AG04450 (cell line): ENCODE results near the gene SPEN. TPM values are rescaled to one million over a fixed set of nuclear protein-coding genes. Genes with fewer than 3 reads are reported as not detected.

Source experiments
- CTCF ChIA-PET: fragments of 300-600, 350-600 bp; formaldehyde crosslinking; extraction: SDS; loops from one replicate; lab custom pipeline; 2022; ENCODE audit warnings: antibody characterized with exemption, inconsistent platforms; lab: Charles Lee
- POLR2A ChIA-PET: fragments of 350-600 bp; formaldehyde crosslinking; extraction: SDS; loops from one replicate; lab custom pipeline; 2021; ENCODE audit warnings: antibody characterized with exemption, inconsistent platforms; lab: Yijun Ruan, JAX
- DNase-seq: peaks from one replicate; pipeline ENCODE4 v3.0.0-alpha.2; 2011; ENCODE audit warnings: low read depth, low spot score
- H3K27ac ChIP-seq: one replicate; pipeline ENCODE4 v1.5.1; 2012; ENCODE audit warnings: low read depth, low read length, control low read depth
- H3K27me3 ChIP-seq: one replicate; pipeline ENCODE4 v1.6.0; 2012; ENCODE audit warnings: low read length; ENCODE audit not compliant: control insufficient read depth, insufficient read depth
- H3K4me3 ChIP-seq: 2 replicates; pipeline ENCODE4 v1.5.1; 2011; ENCODE audit warnings: mild to moderate bottlenecking, low read depth, low read length, control low read depth
- H3K9me3 ChIP-seq: 2 replicates; pipeline ENCODE4 v1.5.1; 2012; ENCODE audit warnings: low read length; ENCODE audit not compliant: control insufficient read depth, insufficient read depth
- CTCF ChIP-seq: IDR thresholded peaks from 2 replicates; pipeline ENCODE4 v1.5.1; 2011; ENCODE audit warnings: low read depth, low read length, control low read depth, inconsistent platforms
- polyA plus RNA-seq: library from polyadenylated mRNA; depleted of rRNA; stranded (reverse); fragments of >200 nt; gene quantifications from 2 replicates; pipeline ENCODE4 v1.2.3, GENCODE V29; 2011

The SPEN gene
- polyA plus RNA-seq, 1 experiment, result 5.2 TPM

- TF ChIP-seq CTCF, result no peak
- H3K4me3 ChIP-seq, result no peak overlapping the region
- H3K9me3 ChIP-seq, result no peaks in the 10 kb centered on the region
- H3K27me3 ChIP-seq, result no peaks in the 10 kb centered on the region
- CTCF ChIA-PET, result interaction anchor here (0.6 to 1.0 kb wide), 4 partner anchors 18 to 79 kb away, joined by 3 read pairs; no protein-coding TSS in a partner anchor
- no peak for DNase-seq
- H3K27ac ChIP-seq, result no peak overlapping the region
- POLR2A ChIA-PET, result interaction anchor here (0.6 to 0.7 kb wide), 2 partner anchors 10 to 18 kb away, joined by 4 to 5 read pairs; no protein-coding TSS in a partner anchor
These were observed 11.3 kb downstream of the SPEN start for GRCh38 chr1:15858672-15859372.

GRCh38 chr1:15863156-15863901 lies 15.8 kb downstream of the SPEN start:
- ChIA-PET POLR2A (no interaction called here), CTCF (no interaction called here)

GRCh38 chr1:15866721-15867201 lies 19.3 kb downstream of the SPEN start:
- no peak for DNase-seq
- ChIA-PET POLR2A (interaction anchor here (0.7 kb wide), 1 partner anchor 67 kb away, joined by 4 read pairs; no protein-coding TSS in a partner anchor), CTCF (interaction anchor here (1.0 kb wide), 1 partner anchor 66 kb away, joined by 3 read pairs; no protein-coding TSS in a partner anchor)
- TF ChIP-seq CTCF, result no peak
- Histone ChIP-seq H3K4me3 (no peak overlapping the region), H3K27me3 (no peaks in the 10 kb centered on the region), H3K9me3 (no peaks in the 10 kb centered on the region), H3K27ac (no peak overlapping the region)

More at GRCh38 chr1:15863156-15863901, 15.8 kb downstream of the SPEN start:
- H3K4me3 ChIP-seq, result no peak overlapping the region
- H3K27ac ChIP-seq, result no peak overlapping the region
- H3K27me3 ChIP-seq, result no peaks in the 10 kb centered on the region
- DNase-seq, result no peak
- TF ChIP-seq CTCF, result no peak
- H3K9me3 ChIP-seq, result no peaks in the 10 kb centered on the region

GRCh38 chr1:15867288-15867687 lies 19.8 kb downstream of the SPEN start:
- ChIA-PET CTCF (interaction anchor here (0.6 to 1.0 kb wide), 3 partner anchors 30 to 75 kb away, joined by 3 read pairs; no protein-coding TSS in a partner anchor), POLR2A (interaction anchor here (0.7 kb wide), 1 partner anchor 66 kb away, joined by 4 read pairs; no protein-coding TSS in a partner anchor)
- Histone ChIP-seq H3K9me3 (no peaks in the 10 kb centered on the region), H3K4me3 (no peak overlapping the region), H3K27ac (no peak overlapping the region), H3K27me3 (no peaks in the 10 kb centered on the region)
- TF ChIP-seq CTCF, result no peak
- no peak for DNase-seq
